GM12892 (cell line): ENCODE measurements around the gene FGFR2.

ENCODE experiments used
- DNase-seq: peaks from one replicate; pipeline ENCODE4 v3.0.0; 2011; ENCODE audit not compliant: insufficient read length
- FAIRE-seq: peaks from 2 replicates; lab custom pipeline; 2011; peaks lifted over from hg19 to GRCh38; lab: Jason Lieb, UNC
- POLR2A ChIP-seq: IDR thresholded peaks from 2 replicates; pipeline ENCODE4 v1.6.1; 2011; ENCODE audit warnings: low read depth, low read length, control low read depth
- POLR2AphosphoS5 ChIP-seq: IDR thresholded peaks from 2 replicates; pipeline ENCODE4 v1.6.1; 2011; ENCODE audit warnings: low read depth, low read length, control low read depth
- TAF1 ChIP-seq: IDR thresholded peaks from 2 replicates; pipeline ENCODE4 v1.6.1; 2011; ENCODE audit warnings: low read depth, mild to moderate bottlenecking, control low read depth, low read length, borderline replicate concordance

FGFR2 gene

GRCh38 chr10:121579656-121580055, 18.6 kb downstream of the FGFR2 start:
- DNase-seq (no peak), FAIRE-seq (no peak)
- TF ChIP-seq POLR2A (no peak), POLR2AphosphoS5 (no peak), TAF1 (no peak)

- FAIRE-seq (no peak), DNase-seq (no peak)
- TF ChIP-seq POLR2A (no peak), POLR2AphosphoS5 (no peak), TAF1 (no peak)
Observed at GRCh38 chr10:121578965-121579364, 19.3 kb downstream of the FGFR2 start.

- FAIRE-seq: no peak
- TF ChIP-seq TAF1: no peak
- TF ChIP-seq POLR2AphosphoS5: no peak
- TF ChIP-seq POLR2A: no peak
- no peak for DNase-seq
Observed at GRCh38 chr10:121578298-121578697, 19.9 kb downstream of the FGFR2 start.

GRCh38 chr10:121577568-121577967, 20.7 kb downstream of the FGFR2 start:
- DNase-seq: no peak
- TF ChIP-seq POLR2A (no peak), TAF1 (no peak), POLR2AphosphoS5 (no peak)
- FAIRE-seq: no peak

- TF ChIP-seq POLR2AphosphoS5: no peak
- no peak for TF ChIP-seq TAF1
- no peak for TF ChIP-seq POLR2A
- DNase-seq (no peak), FAIRE-seq (no peak)
Observed at GRCh38 chr10:121576139-121576538, 22.1 kb downstream of the FGFR2 start.

- FAIRE-seq (no peak), DNase-seq (no peak)
Observed at GRCh38 chr10:121574519-121575166, 23.6 kb downstream of the FGFR2 start.

GRCh38 chr10:121573538-121573941, 24.7 kb downstream of the FGFR2 start:
- FAIRE-seq (no peak), DNase-seq (no peak)
- TF ChIP-seq POLR2A: no peak
- no peak for TF ChIP-seq TAF1

More at GRCh38 chr10:121574519-121575166, 23.6 kb downstream of the FGFR2 start:
- TF ChIP-seq POLR2A (no peak), POLR2AphosphoS5 (no peak), TAF1 (no peak)

GRCh38 chr10:121572859-121573537, 25.2 kb downstream of the FGFR2 start:
- FAIRE-seq (no peak), DNase-seq (no peak)
- TF ChIP-seq TAF1: no peak
- no peak for TF ChIP-seq POLR2A
- no peak for TF ChIP-seq POLR2AphosphoS5

- FAIRE-seq (no peak), DNase-seq (no peak)
- TF ChIP-seq POLR2A (no peak), TAF1 (no peak), POLR2AphosphoS5 (no peak)
Observed at GRCh38 chr10:121570315-121570714, 27.9 kb downstream of the FGFR2 start.

- DNase-seq: no peak
- FAIRE-seq: no peak
- no peak for TF ChIP-seq POLR2AphosphoS5
- TF ChIP-seq POLR2A: no peak
- TF ChIP-seq TAF1: no peak
Observed at GRCh38 chr10:121568275-121568674, 30.0 kb downstream of the FGFR2 start.

- TF ChIP-seq POLR2A: no peak
- no peak for TF ChIP-seq POLR2AphosphoS5
- no peak for TF ChIP-seq TAF1
- no peak for DNase-seq
- no peak for FAIRE-seq
Observed at GRCh38 chr10:121567569-121567968, 30.7 kb downstream of the FGFR2 start.

GRCh38 chr10:121566755-121567154, 31.5 kb downstream of the FGFR2 start:
- FAIRE-seq: no peak
- TF ChIP-seq TAF1 (no peak), POLR2A (no peak), POLR2AphosphoS5 (no peak)
- no peak for DNase-seq

GRCh38 chr10:121559326-121560026, 38.8 kb downstream of the FGFR2 start:
- no peak for DNase-seq
- FAIRE-seq: no peak
- TF ChIP-seq TAF1 (no peak), POLR2A (no peak)

- no peak for DNase-seq
- FAIRE-seq: no peak
- TF ChIP-seq POLR2A: no peak
- TF ChIP-seq TAF1: no peak
- no peak for TF ChIP-seq POLR2AphosphoS5
Observed at GRCh38 chr10:121558238-121558637, 40.0 kb downstream of the FGFR2 start.
